IMR-90 (cell line): Measurements from ENCODE around the gene CACUL1. TPM values are rescaled to one million over a fixed set of nuclear protein-coding genes. Genes with fewer than 3 reads are reported as not detected.

Experiments
- ATAC-seq: fragments of 200-7000 bp; cut with Tn5 transposase; 2 replicates; pipeline ENCODE4 v1.9.1; 2020; ENCODE audit warnings: low read depth, mild to moderate bottlenecking, moderate library complexity
- BruUV-seq: library from RNA; stranded (reverse); fragments of 400-500 nt; replicated peaks from 2 replicates; lab custom pipeline; 2021; lab: Mats Ljungman, UMichigan
- CTCF ChIA-PET: fragments of 300-600 bp; formaldehyde crosslinking; extraction: SDS; loops from one replicate; lab custom pipeline; 2021; ENCODE audit warnings: antibody characterized with exemption; lab: Yijun Ruan, JAX
- POLR2A ChIA-PET: fragments of 300-600 bp; sonication (Branson Sonifier 250); formaldehyde crosslinking; loops from one replicate; lab custom pipeline; 2022; ENCODE audit warnings: antibody characterized with exemption; ENCODE audit not compliant: unreplicated experiment; lab: Charles Lee
- DNase-seq: peaks from one replicate; pipeline ENCODE4 v3.0.0; 2013
- H2AFZ ChIP-seq: replicated peaks from 2 replicates; pipeline ENCODE3; 2013; ENCODE audit warnings: low read length, mild to moderate bottlenecking; ENCODE audit not compliant: poor library complexity
- H2AK5ac ChIP-seq: 2 replicates; pipeline ENCODE4 v1.6.1; 2013; ENCODE audit warnings: low read depth, low read length, inconsistent platforms
- H2AK9ac ChIP-seq: replicated peaks from 2 replicates; pipeline ENCODE3; 2013; ENCODE audit warnings: mild to moderate bottlenecking, low read depth, low read length, moderate library complexity; ENCODE audit not compliant: poor library complexity
- H2BK120ac ChIP-seq: 2 replicates; pipeline ENCODE4 v1.6.1; 2013; ENCODE audit warnings: low read depth, low read length, inconsistent platforms
- H2BK15ac ChIP-seq: 3 replicates; pipeline ENCODE4 v1.6.1; 2013; ENCODE audit warnings: low read depth, low read length, inconsistent platforms
- H2BK20ac ChIP-seq: 2 replicates; pipeline ENCODE4 v1.6.1; 2013; ENCODE audit warnings: low read depth, mild to moderate bottlenecking, inconsistent platforms, low read length, moderate library complexity
- H2BK5ac ChIP-seq: 2 replicates; pipeline ENCODE4 v1.6.1; 2013; ENCODE audit warnings: mild to moderate bottlenecking, low read depth, low read length, inconsistent platforms; ENCODE audit not compliant: poor library complexity, severe bottlenecking
- H3K14ac ChIP-seq: replicated peaks from 2 replicates; pipeline ENCODE4 v1.6.1; 2013; ENCODE audit warnings: low read depth, low read length, inconsistent platforms
- H3K18ac ChIP-seq: 2 replicates; pipeline ENCODE4 v1.6.1; 2013; ENCODE audit warnings: low read depth, low read length, control low read depth
- H3K23ac ChIP-seq: 2 replicates; pipeline ENCODE4 v1.6.1; 2013; ENCODE audit warnings: low read depth, low read length, inconsistent platforms
- H3K27ac ChIP-seq: 2 replicates; pipeline ENCODE4 v1.5.1; 2013; ENCODE audit warnings: mild to moderate bottlenecking, control low read depth, low read length; ENCODE audit not compliant: insufficient read depth
- H3K27me3 ChIP-seq: 2 replicates; pipeline ENCODE4 v1.6.1; 2013; ENCODE audit warnings: low read length; ENCODE audit not compliant: control insufficient read depth, insufficient read depth
- H3K36me3 ChIP-seq: 2 replicates; pipeline ENCODE4 v1.6.1; 2013; ENCODE audit warnings: low read length, mixed read lengths; ENCODE audit not compliant: control insufficient read depth, insufficient read depth
- H3K4ac ChIP-seq: 2 replicates; pipeline ENCODE4 v1.6.1; 2013; ENCODE audit warnings: low read depth, low read length, inconsistent platforms
- H3K4me1 ChIP-seq: 2 replicates; pipeline ENCODE4 v1.6.1; 2013; ENCODE audit warnings: low read length, mixed read lengths; ENCODE audit not compliant: control insufficient read depth, insufficient read depth
- H3K4me2 ChIP-seq: 2 replicates; pipeline ENCODE4 v1.6.1; 2013; ENCODE audit warnings: low read depth, mild to moderate bottlenecking, control low read depth, low read length, moderate library complexity
- H3K4me3 ChIP-seq: 2 replicates; pipeline ENCODE4 v1.5.1; 2013; ENCODE audit warnings: low read depth, mild to moderate bottlenecking, control low read depth, low read length, moderate library complexity; ENCODE audit not compliant: insufficient read depth
- H3K56ac ChIP-seq: 2 replicates; pipeline ENCODE4 v1.6.1; 2013; ENCODE audit warnings: low read length, inconsistent platforms; ENCODE audit not compliant: insufficient read depth; ENCODE audit errors: extremely low read depth
- H3K79me1 ChIP-seq, 2 experiments: 2 replicates each; pipeline ENCODE4 v1.6.1; 2013; ENCODE audit warnings: low read length in 2 of 2, inconsistent platforms in 1 of 2, low read depth in 1 of 2
- H3K9ac ChIP-seq: 2 replicates; pipeline ENCODE4 v1.6.1; 2013; ENCODE audit warnings: low read depth, low read length, control low read depth
- H3K9me1 ChIP-seq: 2 replicates; pipeline ENCODE4 v1.6.1; 2013; ENCODE audit warnings: low read length, inconsistent platforms; ENCODE audit not compliant: insufficient read depth
- H3K9me3 ChIP-seq: 2 replicates; pipeline ENCODE4 v1.6.1; 2013; ENCODE audit warnings: low read length; ENCODE audit not compliant: control insufficient read depth, insufficient read depth
- H4K20me1 ChIP-seq: 2 replicates; pipeline ENCODE4 v1.6.1; 2013; ENCODE audit warnings: low read length, inconsistent platforms; ENCODE audit not compliant: insufficient read depth
- H4K5ac ChIP-seq: 2 replicates; pipeline ENCODE4 v1.6.1; 2013; ENCODE audit warnings: mild to moderate bottlenecking, low read depth, low read length, control low read depth
- H4K8ac ChIP-seq, 2 experiments: 2 replicates each; pipeline ENCODE4 v1.6.1; 2013; ENCODE audit warnings: low read depth in 2 of 2, low read length in 2 of 2, control low read depth in 1 of 2, inconsistent platforms in 1 of 2
- H4K91ac ChIP-seq: 2 replicates; pipeline ENCODE4 v1.6.1; 2013; ENCODE audit warnings: low read depth, low read length, inconsistent platforms; ENCODE audit not compliant: insufficient read depth
- NFE2L2 ChIP-seq: fragments of 150-350 bp; IDR thresholded peaks from 2 replicates; pipeline ENCODE4 v1.6.1; 2016; ENCODE audit warnings: low read depth, mild to moderate bottlenecking, low read length
- SMC3 ChIP-seq: fragments of 150-350 bp; IDR thresholded peaks from 2 replicates; pipeline ENCODE4 v1.6.1; 2016; ENCODE audit warnings: low read depth, mild to moderate bottlenecking, antibody characterized with exemption, low read length, moderate library complexity
- WGBS, 2 experiments: methylation state at CpG; one replicate each; pipeline versions ENCODE4 v1.1.5 to v1.1.7; 2013; ENCODE audit warnings: missing lambda C conversion rate in 2 of 2; ENCODE audit not compliant: insufficient read length in 1 of 2; ENCODE audit errors: extremely low coverage in 2 of 2; 5-methylcytosine and 5-hydroxymethylcytosine counted together
- dilution Hi-C: fragments of 300-500 bp; cut with HindIII; formaldehyde crosslinking; loops from one replicate; pipeline ENCODE4 v1.14.3; 2018; ENCODE audit warnings: low sequenced_read_pairs; ENCODE audit not compliant: unreplicated experiment
- in situ Hi-C: fragments of 300-500 bp; cut with MboI; formaldehyde crosslinking; loops from 3 replicates; pipeline ENCODE4 v1.14.3; 2019; ENCODE audit warnings: low sequenced_read_pairs, inconsistent platforms, mixed read lengths
- intact Hi-C: fragments of 100-400 bp; cut with micrococcal nuclease; formaldehyde crosslinking; loops from 2 replicates; pipeline ENCODE4 v1.10.0; 2022
- polyA plus RNA-seq, 3 experiments: library from polyadenylated mRNA; depleted of rRNA; stranded (reverse); fragments of >200 nt; gene quantifications; 2 replicates each; pipeline ENCODE4 v1.2.3, GENCODE V29; 2012; ENCODE audit warnings: low replicate concordance in 1 of 3
- total RNA-seq: library from RNA; depleted of rRNA; stranded (reverse); fragments of >200 nt; gene quantifications from 2 replicates; pipeline ENCODE4 v1.2.3, GENCODE V29; 2012

The CACUL1 gene
- total and polyA plus RNA-seq, 2 of the 4 experiments (the other 2 are of a cell fraction), result 5.3 to 23.5 TPM

DNA sequence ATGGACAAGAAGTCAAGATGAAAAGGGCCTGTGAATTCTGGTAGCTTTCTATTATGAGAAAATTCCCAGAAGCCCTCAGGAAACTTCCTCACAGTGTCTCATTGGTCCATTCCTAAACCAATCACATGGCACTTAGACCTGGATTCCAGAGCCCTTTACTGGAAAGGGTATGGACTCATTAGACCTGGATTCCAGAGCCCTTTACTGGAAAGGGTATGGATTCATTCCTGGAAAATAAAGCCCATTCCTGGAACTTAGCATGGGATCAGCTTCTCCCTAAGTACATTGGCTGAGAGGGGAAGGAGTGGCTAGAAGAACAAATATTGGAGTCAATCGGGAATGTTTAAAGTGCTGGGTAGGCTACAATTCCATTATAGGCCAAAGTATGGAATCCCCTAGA, 3.7 kb upstream of the CACUL1 start:
- Histone ChIP-seq H3K9me1 (no peaks in the 10 kb centered on the region), H3K4ac (no peak overlapping the region), H4K91ac (no peak overlapping the region), H3K9me3 (no peaks in the 10 kb centered on the region), H3K23ac (no peak overlapping the region), H3K79me1 (peaks cover 0 to 9% of the 10 kb centered on the region in 2 experiments; a peak in 2 of 4 replicates), H2BK120ac (no peak overlapping the region), H3K27ac (no peak overlapping the region), H3K14ac (no peak overlapping the region), H3K4me1 (no peaks in the 10 kb centered on the region), H4K8ac (no peak overlapping the region), H3K36me3 (no peaks in the 10 kb centered on the region), H2AFZ (no peak overlapping the region), H3K9ac (no peak overlapping the region), H3K27me3 (peaks cover 4% of the 10 kb centered on the region), H3K18ac (no peak overlapping the region), H2AK9ac (no peak overlapping the region), H4K20me1 (peaks cover 9% of the 10 kb centered on the region), H2BK15ac (no peak overlapping the region), H2BK5ac (no peak overlapping the region), H2BK20ac (no peak overlapping the region), H3K4me2 (no peak overlapping the region), H4K5ac (no peak overlapping the region), H3K56ac (no peak overlapping the region), H2AK5ac (no peak overlapping the region), H3K4me3 (no peak overlapping the region)
- CTCF ChIA-PET, result no interaction called here
- POLR2A ChIA-PET, result no interaction called here
- intact Hi-C loops, result no loop called here
- no TSS peak for BruUV-seq
- ATAC-seq (no peak), DNase-seq (no peak)
- TF ChIP-seq SMC3 (no peak), NFE2L2 (no peak)
- no CpG with 5 or more reads among the region's 1 CpG for WGBS, 2 experiments
- dilution Hi-C loops, result no loop called here
- in situ Hi-C loops, result loop anchor here (10.0 kb wide), 1 partner anchor 266 kb away; the partner anchor contains the start of gene NANOS1
